G401 (cell line): ENCODE results near the gene SRRT. TPM values are rescaled to one million over a fixed set of nuclear protein-coding genes. Genes with fewer than 3 reads are reported as not detected.
"Not testable (repeated sequence)": the region's sequence is repeated elsewhere in the genome, so short reads cannot be mapped to it uniquely, and the experiment has no call there.

Experiments
- DNase-seq: peaks from one replicate; pipeline ENCODE4 v3.0.0-alpha.2; 2015; ENCODE audit warnings: low spot score
- in situ Hi-C: cut with HindIII; loops from 2 replicates; pipeline ENCODE4 v1.10.0; 2016; ENCODE audit warnings: low sequenced_read_pairs, mixed read lengths
- total RNA-seq: library from RNA; depleted of rRNA; stranded (reverse); fragments of >200 nt; shearing (Covaris generic); gene quantifications from 2 replicates; pipeline ENCODE4 v1.2.3, GENCODE V29; 2014

The SRRT gene
- total RNA-seq, 1 experiment from 2014 or later = 134 TPM

DNA sequence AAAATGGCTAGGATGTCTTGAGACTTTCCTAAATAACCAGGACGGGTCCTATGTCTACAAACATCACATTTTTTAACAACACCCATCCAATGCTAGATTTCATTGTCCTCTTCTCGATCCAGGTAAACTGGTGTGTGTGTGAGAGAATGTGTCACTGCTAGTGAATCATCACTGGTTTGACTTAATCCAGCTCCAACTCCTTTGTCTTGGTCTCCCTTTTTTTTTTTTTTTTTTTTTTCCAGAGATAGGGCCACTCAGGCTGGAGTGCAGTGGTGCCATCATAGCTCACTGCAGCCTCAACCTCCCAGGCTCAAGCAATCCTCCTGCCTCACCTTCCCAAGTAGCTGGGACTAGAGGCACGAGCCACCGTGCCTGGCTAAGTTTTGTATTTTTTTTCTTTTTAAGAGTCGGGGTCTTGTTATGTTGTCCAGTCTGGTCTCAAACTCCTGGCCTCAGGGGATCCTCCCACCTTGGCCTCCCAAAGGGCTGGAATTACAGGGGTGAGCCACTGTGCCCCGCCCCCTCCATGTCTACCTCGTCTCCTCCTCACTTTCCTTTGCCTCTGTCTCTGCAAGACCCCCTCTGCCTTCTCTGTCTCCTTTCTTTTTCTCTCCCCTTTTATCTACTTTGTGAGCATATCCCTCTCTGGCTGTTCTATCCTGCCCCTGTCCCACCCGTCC lies 16.8 kb downstream of the SRRT start:
- in situ Hi-C loops = no loop called here
- no peak for DNase-seq

DNA sequence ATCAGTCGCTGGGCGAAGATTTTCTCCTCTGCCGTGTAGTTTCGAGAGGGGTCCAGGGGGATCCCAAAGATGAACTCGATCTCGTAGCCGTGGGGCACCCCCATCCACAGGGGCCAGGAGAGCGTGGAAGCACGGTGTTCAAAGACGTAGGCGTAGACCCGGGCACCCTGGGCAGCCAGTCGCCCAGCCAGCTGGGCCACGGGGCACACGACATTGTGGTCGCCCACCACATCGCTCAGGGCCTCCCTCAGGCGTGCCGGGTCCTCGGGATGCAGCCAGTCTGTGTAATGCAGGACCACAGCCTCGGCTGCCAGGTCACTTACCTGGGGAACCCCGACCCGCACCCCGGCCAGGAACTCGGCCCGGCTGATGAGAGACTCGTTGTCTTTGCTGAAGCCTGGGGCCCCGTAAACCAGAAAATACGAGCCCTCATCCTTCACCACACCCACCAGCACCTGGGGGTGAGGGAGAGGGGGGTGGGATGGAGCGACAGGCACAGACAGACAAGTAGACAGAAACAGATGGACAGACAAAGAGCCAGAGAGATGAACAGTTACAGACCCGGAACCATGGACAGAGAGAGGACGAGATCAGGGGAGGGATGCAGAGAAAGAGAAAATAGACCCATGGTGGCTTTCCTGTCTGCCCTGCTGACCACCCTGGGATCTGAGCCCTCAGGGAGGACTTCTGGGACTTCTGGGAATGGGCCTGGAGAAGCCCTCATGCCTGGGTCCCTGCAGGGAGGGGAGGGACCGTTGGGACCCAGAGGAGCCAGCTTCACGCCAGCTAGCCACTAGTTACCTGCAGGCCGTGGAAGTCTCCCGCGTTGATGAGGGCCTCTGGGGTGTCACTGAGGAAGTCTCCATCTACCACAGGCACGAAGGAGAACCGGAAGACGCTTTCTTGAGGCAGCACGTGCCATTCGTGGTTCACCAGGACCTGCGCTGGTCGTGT lies 17.7 kb downstream of the SRRT start:
- in situ Hi-C loops = no loop called here

DNA sequence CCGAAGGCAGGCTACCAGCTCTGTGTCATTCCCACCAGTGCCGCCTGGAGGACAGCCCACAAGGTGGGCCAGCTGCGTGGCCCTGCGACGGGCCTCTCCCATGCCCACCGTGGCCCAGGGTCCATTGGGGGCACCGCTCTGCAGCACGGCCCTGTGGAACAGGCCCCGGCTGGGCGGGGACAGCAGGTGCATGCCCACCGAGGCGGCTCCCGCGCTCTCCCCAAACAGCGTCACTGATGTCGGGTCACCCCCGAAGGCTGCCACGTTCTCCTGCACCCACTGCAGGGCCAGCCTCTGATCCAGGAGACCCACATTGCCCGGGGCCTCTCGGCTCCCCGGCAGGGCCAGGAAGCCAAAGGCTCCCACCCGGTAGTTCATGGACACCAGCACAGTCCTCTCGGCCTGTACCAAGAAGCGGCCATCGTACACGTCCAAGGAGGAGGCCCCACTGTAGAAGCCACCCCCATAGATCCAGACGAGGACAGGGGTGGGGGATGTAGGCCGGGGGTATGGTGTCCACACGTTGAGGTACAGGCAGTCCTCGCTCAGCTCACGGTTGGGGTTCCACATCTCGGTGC lies 18.5 kb downstream of the SRRT start:
- in situ Hi-C loops = no loop called here
- DNase-seq = no peak

More for the DNA sequence above, 17.7 kb downstream of the SRRT start:
- no peak for DNase-seq

DNA sequence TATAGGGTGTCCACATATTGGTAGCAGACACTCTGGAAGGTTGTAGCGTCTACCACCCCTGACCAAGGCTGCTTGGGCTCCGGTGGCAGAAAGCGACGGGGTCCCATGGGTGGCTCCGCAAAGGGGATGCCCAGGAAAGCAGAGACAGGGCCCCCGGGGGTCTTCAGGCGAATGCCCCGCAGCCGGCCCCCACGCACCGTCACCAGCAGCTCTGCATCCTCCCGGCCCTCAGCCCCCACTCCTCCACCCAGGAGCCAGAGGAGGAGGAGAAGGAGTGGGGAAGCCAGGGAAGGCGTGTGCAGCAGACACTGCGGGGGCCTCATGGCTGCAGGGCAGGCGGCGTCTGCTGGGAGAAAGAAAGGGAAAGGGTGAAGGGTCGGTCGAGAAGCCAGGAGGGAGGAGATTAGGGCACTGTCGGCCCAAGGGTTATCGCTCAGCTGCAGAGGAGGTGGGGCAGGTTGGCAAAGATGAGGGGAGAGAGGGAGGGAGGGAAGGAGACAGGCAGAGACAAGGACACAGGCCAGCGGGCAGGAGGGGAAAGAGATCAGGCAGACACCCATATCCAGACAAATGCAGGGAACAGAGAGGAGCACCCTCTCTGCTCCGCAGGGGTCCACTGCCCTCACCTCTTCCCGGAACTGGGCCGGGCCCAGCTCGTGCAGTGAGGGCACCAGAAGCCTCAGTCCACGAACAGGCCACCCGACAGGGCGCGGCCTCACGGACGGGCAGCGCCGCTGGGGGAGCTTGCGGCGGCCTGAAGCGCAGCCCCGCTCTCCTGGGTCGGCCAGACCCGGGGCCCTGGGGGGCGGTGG lies 19.2 kb downstream of the SRRT start:
- DNase-seq = peak; percentile 47
- in situ Hi-C loops = no loop called here

DNA sequence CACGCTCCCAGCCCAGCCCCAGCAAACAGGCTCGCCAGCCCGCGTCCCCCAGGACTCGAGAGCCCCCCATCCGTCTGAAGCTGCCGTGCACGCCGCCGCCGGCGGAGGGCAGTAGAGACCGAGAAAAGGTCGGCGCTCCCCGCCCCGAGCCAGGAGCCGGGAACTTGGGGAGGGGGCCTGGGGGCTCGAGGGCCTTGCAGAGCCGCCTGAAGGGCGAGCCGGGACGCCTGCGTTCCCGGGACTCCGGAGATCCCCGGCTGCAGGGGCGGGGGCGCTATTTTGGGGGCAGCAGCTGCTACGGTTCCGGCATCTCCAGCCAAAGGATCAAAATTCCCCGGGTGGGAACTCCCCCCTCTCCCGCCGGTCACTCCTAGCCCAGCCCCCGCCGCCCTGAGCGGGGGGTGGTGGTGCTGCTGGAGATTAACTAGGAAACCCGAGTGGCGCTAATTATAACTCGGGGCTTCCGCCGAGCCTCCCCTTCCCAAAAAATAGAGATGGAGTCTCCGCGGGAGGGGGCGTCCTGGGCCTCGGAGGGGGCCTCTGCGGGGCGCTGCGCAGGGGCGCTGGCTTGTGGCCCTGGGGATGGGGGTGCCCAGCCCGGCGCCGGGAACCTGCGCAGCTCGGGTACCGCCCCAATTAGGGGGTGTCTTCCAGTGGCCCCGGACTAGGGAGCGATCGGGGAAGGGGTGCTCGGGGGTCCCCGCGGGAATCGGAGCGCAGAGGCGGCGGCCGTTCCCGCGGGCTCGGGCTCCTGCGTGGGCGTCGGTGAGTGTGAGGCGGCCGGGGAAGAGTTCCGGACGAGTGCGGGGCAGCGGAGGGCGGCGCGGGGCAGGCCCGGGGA lies 20.2 kb downstream of the SRRT start:
- in situ Hi-C loops = no loop called here
- DNase-seq = peak; percentile 59

DNA sequence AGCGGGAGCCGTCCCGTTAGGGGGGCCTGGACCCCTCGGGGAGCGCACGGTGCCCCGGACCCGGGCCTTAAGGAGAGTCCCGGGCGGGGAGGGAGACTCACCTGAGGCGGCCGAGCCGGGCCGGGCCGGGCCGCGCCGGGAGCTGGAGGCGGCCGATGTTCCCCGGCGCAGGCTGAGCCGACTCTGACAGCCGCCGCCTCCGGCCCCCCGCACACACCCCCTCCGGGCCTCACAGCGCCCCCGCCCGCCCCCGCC lies 20.7 kb downstream of the SRRT start, which contains the start of gene ACHE:
Gene ACHE, minus strand, starts transcription at position 188 of the 255 bp plus-strand sequence. CDS start 1,656 bp downstream, outside the sequence.
- in situ Hi-C loops = no loop called here

DNA sequence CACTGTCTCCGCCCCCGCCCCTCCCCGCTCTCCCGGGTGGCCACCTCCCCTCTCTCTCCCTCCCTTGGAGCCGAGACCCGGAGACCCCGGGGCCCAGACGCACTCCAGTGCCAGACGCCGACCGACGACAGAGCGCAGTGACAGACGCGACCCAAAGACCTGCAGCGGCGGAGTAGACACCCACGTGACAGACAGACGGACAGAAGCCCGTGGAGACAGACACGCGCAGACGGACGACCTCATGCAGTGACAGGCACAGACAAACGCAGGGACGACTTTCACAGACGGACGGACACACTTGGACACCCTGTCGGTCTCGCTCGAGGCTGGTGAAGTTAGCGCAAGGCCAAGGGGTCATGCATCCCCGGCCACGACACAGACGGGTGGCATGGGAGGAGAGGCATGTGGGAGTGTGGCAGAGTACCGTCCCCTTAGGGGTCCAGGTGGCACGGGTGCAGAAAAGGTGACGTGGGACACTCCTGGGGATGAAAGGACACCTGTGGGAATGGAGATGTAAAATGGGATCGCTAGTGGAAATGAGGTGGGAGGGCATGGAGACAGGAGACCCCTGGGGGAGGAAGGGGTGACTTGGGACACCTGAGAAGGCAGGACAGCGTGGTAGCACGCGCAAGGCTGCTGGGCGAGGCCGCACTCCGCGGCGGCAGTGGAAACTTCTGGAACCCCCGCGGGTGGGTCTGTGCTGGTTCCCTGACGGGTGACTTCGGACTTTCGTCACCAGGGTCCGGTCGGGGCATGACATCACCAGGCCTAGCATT lies 21.2 kb downstream of the SRRT start:
- DNase-seq = peak; percentile 83
- in situ Hi-C loops = no loop called here

More for the DNA sequence above, 20.7 kb downstream of the SRRT start, which contains the start of gene ACHE:
- no peak for DNase-seq

DNA sequence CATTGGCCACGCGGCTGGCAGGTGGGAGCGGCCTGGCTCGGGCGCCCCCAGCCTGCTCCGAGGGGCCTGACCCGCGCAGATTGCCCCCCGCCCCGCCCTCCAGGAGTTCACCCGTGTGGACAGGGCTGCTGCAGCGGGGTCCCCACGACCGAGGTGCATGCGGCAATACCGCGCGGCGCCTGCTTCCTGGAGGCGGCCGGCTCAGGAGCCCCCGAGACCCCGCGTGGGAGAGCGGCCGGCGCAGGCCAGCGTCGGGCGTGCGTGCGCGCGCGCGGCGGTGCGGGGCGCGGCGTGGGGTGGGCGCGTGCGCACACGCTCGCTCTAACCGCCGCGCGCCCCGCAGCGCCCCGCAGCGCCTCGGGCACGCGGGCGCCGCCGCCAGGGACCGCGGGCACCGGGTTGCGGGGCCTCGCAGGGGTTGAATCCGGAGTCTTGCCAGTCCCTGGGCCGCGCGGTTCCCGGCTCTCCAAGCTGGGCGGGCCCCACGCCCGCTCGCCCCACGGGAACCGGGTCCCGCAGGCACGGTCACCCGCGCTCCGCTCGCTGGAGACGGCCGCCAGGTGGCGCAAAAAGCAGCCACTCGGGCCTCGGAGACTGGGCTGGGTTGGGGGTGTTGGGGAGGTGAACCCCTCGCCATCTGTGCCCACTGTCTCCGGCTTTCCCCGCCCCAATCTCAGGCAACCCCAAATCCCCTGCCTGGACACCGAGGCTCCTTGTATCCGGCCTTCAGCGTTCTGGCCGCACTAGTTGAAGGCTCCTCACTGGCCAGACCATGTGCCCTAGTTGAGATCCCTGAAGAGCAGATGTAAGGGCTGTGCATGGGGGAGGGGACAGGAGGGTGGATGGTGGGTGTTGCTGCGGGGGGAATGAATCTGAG lies 22.1 kb downstream of the SRRT start:
- in situ Hi-C loops = no loop called here

DNA sequence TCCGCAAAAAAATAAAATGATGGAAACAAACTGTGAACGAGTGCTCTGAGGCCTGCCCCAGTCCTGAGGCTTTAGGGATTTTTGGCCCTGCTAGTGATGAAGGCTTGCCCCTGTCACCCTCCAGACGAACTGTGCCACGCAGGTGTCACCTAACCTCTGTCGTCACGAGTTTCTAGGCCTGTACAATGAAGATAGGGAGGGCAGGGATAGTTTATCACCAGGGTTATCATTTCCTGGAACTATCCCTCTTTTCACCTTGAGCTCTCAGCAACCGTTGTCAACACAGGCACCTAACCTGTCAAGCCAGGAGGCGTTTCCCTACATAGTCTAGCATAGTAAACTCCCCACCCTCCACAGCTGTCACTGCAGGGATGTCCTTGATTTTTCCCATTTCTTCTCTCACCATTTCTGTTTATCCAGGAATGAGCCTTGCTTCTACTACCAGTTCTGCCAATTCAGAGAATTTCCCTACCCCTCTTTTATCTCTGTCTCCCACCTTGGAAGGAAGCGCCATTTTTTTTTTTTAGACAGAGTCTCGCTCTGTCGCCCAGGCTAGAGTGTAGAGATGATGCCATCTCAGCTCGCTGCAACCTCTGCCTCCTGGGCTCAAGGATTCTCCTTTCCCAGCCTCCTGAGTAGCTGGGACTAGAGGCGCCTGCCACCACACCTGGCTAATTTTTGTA lies 23.0 kb downstream of the SRRT start:
- in situ Hi-C loops = no loop called here
- DNase-seq = no peak

More for the DNA sequence above, 22.1 kb downstream of the SRRT start:
- peak; percentile 59 for DNase-seq

DNA sequence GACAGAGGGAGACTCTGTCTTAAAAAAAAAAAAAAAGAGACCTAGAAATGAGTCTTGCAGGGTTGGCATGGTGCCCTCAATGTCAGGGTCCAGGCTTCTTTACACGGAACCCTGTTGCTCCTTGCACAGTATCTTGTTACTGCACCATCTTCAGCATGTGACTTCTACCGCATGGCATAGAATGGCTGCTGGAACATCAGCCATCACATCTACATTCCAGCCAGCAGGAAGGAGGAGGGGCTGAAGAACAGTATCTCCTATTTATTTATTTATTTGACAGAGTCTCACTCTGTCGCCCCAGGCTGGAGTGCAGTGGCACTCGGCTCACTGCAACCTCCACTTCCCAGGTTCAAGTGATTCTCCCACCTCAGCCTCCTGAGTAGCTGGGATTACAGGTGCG lies 24.5 kb downstream of the SRRT start:
- in situ Hi-C loops = no loop called here

DNA sequence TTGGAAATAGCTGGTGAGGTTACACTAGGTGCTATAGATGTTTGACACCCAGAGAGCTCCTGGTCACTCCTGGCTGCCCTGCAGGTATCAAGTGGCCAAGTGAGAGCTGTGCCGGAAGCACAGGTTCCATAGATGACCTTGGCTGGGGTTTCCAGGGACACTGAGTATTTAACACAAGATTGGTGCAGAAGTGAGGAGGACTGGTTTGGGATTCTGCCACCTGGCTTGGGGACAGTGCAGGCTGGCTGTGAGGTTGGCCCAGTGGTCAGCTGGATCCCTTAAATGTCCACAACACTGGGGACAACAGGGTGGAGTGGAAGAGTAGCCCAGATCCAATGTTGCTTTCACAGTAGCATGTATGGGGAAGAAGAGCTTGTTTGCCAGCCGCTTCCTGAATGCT lies 26.1 kb downstream of the SRRT start:
- DNase-seq = no peak
- in situ Hi-C loops = no loop called here

More for the DNA sequence above, 24.5 kb downstream of the SRRT start:
- DNase-seq = no peak

DNA sequence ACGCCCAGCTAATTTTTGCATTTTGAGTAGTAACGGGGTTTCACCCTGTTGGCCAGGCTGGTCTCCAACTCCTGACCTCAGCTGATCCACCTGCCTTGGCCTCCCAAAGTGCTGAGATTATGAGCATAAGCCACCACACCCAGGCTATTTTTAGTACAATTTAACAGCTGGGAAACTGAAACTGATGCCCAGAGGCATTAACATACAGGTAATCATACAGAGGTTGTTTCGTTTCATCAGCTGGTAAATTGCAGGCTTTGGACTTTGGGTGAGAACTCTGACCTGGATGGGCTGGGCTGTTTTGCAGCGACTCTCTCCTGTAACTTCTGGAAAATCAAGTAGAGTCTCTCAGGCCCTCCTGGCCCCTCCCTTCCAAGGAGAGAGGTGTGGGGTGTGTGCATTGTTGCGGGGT lies 27.0 kb downstream of the SRRT start:
- in situ Hi-C loops = no loop called here
- no peak for DNase-seq

DNA sequence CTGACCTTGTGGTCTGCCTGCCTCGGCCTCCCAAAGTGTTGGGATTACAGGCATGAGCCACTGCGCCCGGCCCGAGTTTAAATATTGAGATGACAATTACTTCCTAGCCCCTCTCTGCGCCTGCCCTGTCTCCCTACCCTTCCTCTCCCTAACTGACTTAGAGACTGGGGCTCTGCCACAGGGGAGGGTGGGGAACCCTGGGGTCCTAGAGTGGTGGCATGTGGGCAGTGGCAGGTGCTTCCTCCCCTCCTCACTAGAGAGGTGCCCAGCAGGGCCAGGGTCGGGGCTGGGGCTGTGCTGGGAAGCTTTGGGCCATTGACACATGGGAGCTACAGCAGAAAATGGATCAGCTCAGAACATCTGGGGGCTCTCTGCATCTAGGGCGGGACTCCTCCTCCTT lies 27.7 kb downstream of the SRRT start:
- in situ Hi-C loops = no loop called here
- no peak for DNase-seq

DNA sequence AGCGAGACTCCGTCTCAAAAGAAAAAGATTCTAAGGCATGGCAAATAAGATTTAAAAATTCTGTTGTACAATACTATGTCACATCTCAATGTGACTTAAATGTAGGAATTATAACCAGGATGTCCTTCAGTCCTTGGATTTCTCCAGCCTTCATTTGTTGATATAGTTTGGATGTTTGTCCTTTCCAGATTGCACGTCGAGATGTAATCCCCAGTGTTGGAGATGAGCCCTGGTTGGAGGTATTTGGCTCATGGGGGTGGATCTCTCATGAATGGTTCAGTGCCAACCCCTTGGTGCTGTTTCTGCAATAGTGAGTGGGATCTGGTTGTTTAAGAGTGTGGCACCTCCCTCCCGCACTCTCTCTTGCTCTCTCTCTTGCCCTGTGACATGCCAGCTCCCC lies 33.6 kb downstream of the SRRT start:
- DNase-seq = no peak
- in situ Hi-C loops = no loop called here

DNA sequence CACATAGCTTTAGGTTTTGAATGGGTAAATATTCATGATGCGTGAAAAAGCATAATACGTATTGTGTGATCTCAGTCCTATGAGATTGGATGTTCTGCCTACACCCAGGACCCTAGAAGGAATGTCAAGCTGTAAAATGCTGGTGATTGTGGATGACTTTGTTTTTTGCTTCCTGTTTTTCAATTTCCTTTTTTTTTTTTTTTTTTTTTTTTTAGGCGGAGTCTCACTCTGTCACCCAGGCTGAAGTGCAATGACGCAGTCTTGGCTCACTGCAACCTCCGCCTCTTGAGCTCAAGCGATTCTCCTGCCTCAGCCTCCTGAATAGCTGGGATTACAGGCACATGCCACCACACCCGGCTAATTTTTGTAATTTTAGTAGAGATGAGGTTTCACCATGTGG lies 35.5 kb downstream of the SRRT start:
- in situ Hi-C loops, DNase-seq: not testable (repeated sequence)

DNA sequence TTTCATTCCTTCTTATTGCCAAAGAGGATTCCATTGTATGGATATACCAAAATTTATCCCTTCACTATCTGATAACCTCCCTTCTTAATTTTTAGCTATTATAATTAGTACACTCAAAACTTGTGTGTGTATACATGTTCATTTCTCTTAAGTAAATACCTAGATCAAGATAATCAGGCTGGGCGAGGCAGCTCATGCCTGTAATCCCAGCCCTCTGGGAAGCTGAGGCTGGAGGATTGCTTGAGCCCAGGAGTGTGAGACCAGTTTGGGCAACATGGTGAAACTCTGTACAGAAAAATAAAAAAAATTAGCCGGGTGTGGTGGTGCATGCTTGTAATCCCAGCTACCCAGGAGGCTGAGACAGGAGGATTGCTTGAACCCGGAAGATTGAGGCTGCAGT lies 36.6 kb downstream of the SRRT start:
- in situ Hi-C loops = no loop called here

More for the DNA sequence above, 36.6 kb downstream of the SRRT start:
- DNase-seq = no peak
